GM12878 (cell line): ENCODE measurements around the gene NEBL. TPM values are rescaled to one million over a fixed set of nuclear protein-coding genes. Genes with fewer than 3 reads are reported as not detected.

Experiments
- ATAC-seq: fragments of 200-7000 bp; cut with Tn5 transposase; 3 replicates; pipeline ENCODE4 v1.9.1; 2020; ENCODE audit warnings: mild to moderate bottlenecking, moderate library complexity
- BruUV-seq: library from RNA; stranded (reverse); fragments of 400-500 nt; replicated peaks from 2 replicates; lab custom pipeline; 2021; lab: Mats Ljungman, UMichigan
- CTCF ChIA-PET: fragments of 300-600 bp; sonication (Branson Sonifier 250); formaldehyde crosslinking; extraction: SDS; loops from one replicate; lab custom pipeline; 2021; ENCODE audit warnings: inconsistent platforms; lab: Yijun Ruan, JAX
- POLR2A ChIA-PET: fragments of 350-600 bp; formaldehyde crosslinking; extraction: SDS; loops from one replicate; lab custom pipeline; 2021; ENCODE audit warnings: inconsistent platforms; lab: Charles Lee
- RAD21 ChIA-PET: fragments of 300-600 bp; sonication (Branson Sonifier 250); formaldehyde crosslinking; loops from one replicate; lab custom pipeline; 2023; ENCODE audit warnings: antibody characterized with exemption; ENCODE audit not compliant: unreplicated experiment; lab: Charles Lee
- SMC1A ChIA-PET: fragments of 300-600 bp; sonication (Branson Sonifier 250); formaldehyde crosslinking; loops from one replicate; lab custom pipeline; 2023; ENCODE audit not compliant: unreplicated experiment, uncharacterized antibody; lab: Charles Lee
- DNase-seq: peaks from one replicate; pipeline ENCODE4 v3.0.0-alpha.2; 2011; ENCODE audit warnings: low read depth, low spot score
- FAIRE-seq: peaks from 3 replicates; lab custom pipeline; 2011; peaks lifted over from hg19 to GRCh38; lab: Jason Lieb, UNC
- H2AFZ ChIP-seq: 2 replicates; pipeline ENCODE4 v1.6.0; 2011; ENCODE audit warnings: low read depth, low read length, control low read depth; ENCODE audit not compliant: control insufficient read depth
- H3K27ac ChIP-seq: 2 replicates; pipeline ENCODE4 v1.5.1; 2011; ENCODE audit warnings: control low read depth; ENCODE audit not compliant: control insufficient read depth, insufficient read depth
- H3K27me3 ChIP-seq, 2 experiments: replicated peaks in 1 of 2; 2 replicates each; pipeline versions ENCODE4 v1.6.0 to v1.6.1; 2011; ENCODE audit warnings: low read length in 1 of 2; ENCODE audit not compliant: control insufficient read depth in 2 of 2, insufficient read depth in 2 of 2
- H3K36me3 ChIP-seq, 2 experiments: 2 replicates each; pipeline ENCODE4 v1.5.1; 2011; ENCODE audit warnings: low read length in 1 of 2; ENCODE audit not compliant: control insufficient read depth in 2 of 2, insufficient read depth in 2 of 2
- H3K4me1 ChIP-seq: 2 replicates; pipeline ENCODE4 v1.6.1; 2011; ENCODE audit warnings: mild to moderate bottlenecking, low read length, moderate library complexity, mixed read lengths; ENCODE audit not compliant: control insufficient read depth, insufficient read depth
- H3K4me2 ChIP-seq: 2 replicates; pipeline ENCODE4 v1.6.0; 2011; ENCODE audit warnings: control low read depth; ENCODE audit not compliant: control insufficient read depth, insufficient read depth
- H3K4me3 ChIP-seq: fragments of 200-600 bp; sonication (generic); 2 replicates; pipeline ENCODE4 v1.5.1; 2016
- H3K79me2 ChIP-seq: 2 replicates; pipeline ENCODE4 v1.6.0; 2011; ENCODE audit warnings: low read length; ENCODE audit not compliant: control insufficient read depth, insufficient read depth
- H3K9ac ChIP-seq: 2 replicates; pipeline ENCODE4 v1.8.0; 2011; ENCODE audit warnings: low read length, control low read depth, mixed read lengths; ENCODE audit not compliant: control insufficient read depth, insufficient read depth
- H3K9me3 ChIP-seq: replicated peaks from 3 replicates; pipeline ENCODE4 v1.5.1; 2011; ENCODE audit warnings: mild to moderate bottlenecking, low read length; ENCODE audit not compliant: control insufficient read depth, insufficient read depth
- H4K20me1 ChIP-seq: 2 replicates; pipeline ENCODE4 v1.6.0; 2011; ENCODE audit not compliant: control insufficient read depth, insufficient read depth
- FOXK2 ChIP-seq: fragments of 450-650 bp; IDR thresholded peaks from 2 replicates; pipeline ENCODE4 v1.6.1; 2017; ENCODE audit warnings: mild to moderate bottlenecking, moderate library complexity
- IKZF1 ChIP-seq: fragments of 450-650 bp; conservative IDR thresholded peaks from 2 replicates; pipeline ENCODE4 v1.6.1; 2017; ENCODE audit warnings: antibody characterized with exemption, mild to moderate bottlenecking
- KLF5 ChIP-seq: fragments of 450-650 bp; IDR thresholded peaks from 2 replicates; pipeline ENCODE4 v1.6.1; 2014; ENCODE audit warnings: mild to moderate bottlenecking; ENCODE audit not compliant: partially characterized antibody
- MTA2 ChIP-seq: fragments of 450-650 bp; IDR thresholded peaks from 2 replicates; pipeline ENCODE4 v1.6.1; 2016; ENCODE audit warnings: low read depth, mild to moderate bottlenecking, moderate library complexity
- MYC ChIP-seq: IDR thresholded peaks from 2 replicates; pipeline ENCODE4 v1.6.1; 2011; ENCODE audit warnings: mild to moderate bottlenecking, low read length, moderate library complexity, inconsistent platforms; ENCODE audit not compliant: insufficient read depth, insufficient replicate concordance, insufficient read length, severe bottlenecking
- POU2F2 ChIP-seq: IDR thresholded peaks from 3 replicates; pipeline ENCODE4 v1.6.1; 2011; ENCODE audit warnings: low read depth, mild to moderate bottlenecking, low read length, borderline replicate concordance
- RCOR1 ChIP-seq: conservative IDR thresholded peaks from 2 replicates; pipeline ENCODE4 v1.6.1; 2012; ENCODE audit warnings: low read depth, low read length, improper control_type of control experiment
- SMAD5 ChIP-seq: IDR thresholded peaks from 2 replicates; pipeline ENCODE4 v1.6.1; 2016; ENCODE audit warnings: antibody characterized with exemption, low read depth
- TCF12 ChIP-seq: IDR thresholded peaks from 2 replicates; pipeline ENCODE4 v1.6.1; 2011; ENCODE audit warnings: low read depth, mild to moderate bottlenecking, low read length
- ZNF622 ChIP-seq: fragments of 450-650 bp; IDR thresholded peaks from 2 replicates; pipeline ENCODE4 v1.6.1; 2017; ENCODE audit warnings: mild to moderate bottlenecking, inconsistent platforms
- WGBS: methylation state at CpG from one replicate; pipeline ENCODE4 v1.1.6; 2016; ENCODE audit warnings: low lambda C conversion rate; ENCODE audit not compliant: insufficient replicate concordance, insufficient coverage; ENCODE audit errors: missing lambda C conversion rate; 5-methylcytosine and 5-hydroxymethylcytosine counted together
- in situ Hi-C: fragments of 300-500 bp; cut with MboI; formaldehyde crosslinking; loops from 9 replicates; pipeline ENCODE4 v1.14.3; 2018; ENCODE audit warnings: mixed read lengths
- intact Hi-C: fragments of 100-400 bp; cut with micrococcal nuclease; formaldehyde crosslinking; loops from one replicate; pipeline ENCODE4 v1.14.2; 2022; ENCODE audit not compliant: unreplicated experiment
- polyA plus RNA-seq, 11 experiments: library from polyadenylated mRNA; depleted of rRNA in 4 of 11; unstranded in 6 of 11; stranded (reverse) in 5 of 11; fragments of >200 nt; fragmentation: Nextera tagmentation in 4 of 11; fragmentation: Illumina TruSeq in 1 of 11; extraction: Ambion mirVana in 4 of 11; extraction: Trizol in 1 of 11; gene quantifications; 1 replicate in 1 of 11; 2 replicates in 10 of 11; pipeline versions ENCODE4 v1.2.1 to v1.2.3, GENCODE V29; 2011 to 2016; ENCODE audit warnings: inconsistent platforms in 2 of 11, missing spikeins in 2 of 11, low read depth in 1 of 11
- total RNA-seq, 4 experiments: library from RNA; depleted of rRNA in 3 of 4; stranded (reverse); fragments of >200 nt in 3 of 4; fragmentation: Illumina TruSeq in 1 of 4; extraction: Trizol in 1 of 4; gene quantifications; 2 replicates each; pipeline versions ENCODE4 v1.2.1 to v1.2.3, GENCODE V29; 2013 to 2021
- TF ChIP-seq, protein P1 (sequence below), 3 experiments: IDR thresholded peaks in 2 of 3; conservative IDR thresholded peaks in 1 of 3; 2 replicates each; pipeline ENCODE4 v1.5.1; 2011; ENCODE audit warnings: low read depth in 3 of 3, low read length in 3 of 3, mild to moderate bottlenecking in 3 of 3, control low read depth in 2 of 3, moderate library complexity in 2 of 3, inconsistent platforms in 1 of 3, mixed read lengths in 1 of 3; ENCODE audit not compliant: control insufficient read depth in 2 of 3, insufficient read depth in 1 of 3; ENCODE audit errors: extremely low read depth in 1 of 3
- TF ChIP-seq, protein P2 (sequence below): IDR thresholded peaks from 2 replicates; pipeline ENCODE4 v1.6.1; 2012; ENCODE audit warnings: low read depth, low read length, improper control_type of control experiment

The NEBL gene
- total and polyA plus RNA-seq, 10 of the 15 experiments (the other 5 are each of a cell fraction or from before 2014, with no cell fraction given) = 0.04 to 0.56 (median 0.11) TPM; not detected in 6

DNA sequence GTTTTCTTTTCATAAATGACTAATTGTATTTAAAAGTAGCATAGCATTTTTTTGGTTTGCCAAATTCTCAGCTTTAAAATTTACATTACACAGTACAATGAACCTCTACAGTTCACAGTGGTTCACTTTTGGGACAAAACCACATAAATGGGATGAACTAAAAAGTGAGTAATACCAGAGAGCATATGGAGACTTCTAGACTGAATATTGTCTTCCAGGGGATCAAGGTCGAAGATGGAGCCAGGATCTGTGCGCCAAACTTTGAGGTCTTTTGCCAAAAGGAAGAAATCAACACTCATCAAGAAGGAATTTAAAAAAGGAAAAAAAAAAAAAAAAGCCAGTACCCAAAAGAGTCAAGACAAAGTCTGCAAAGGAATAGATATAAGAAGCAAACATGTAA lies 87.5 kb downstream of the NEBL start:
- FAIRE-seq (no peak), DNase-seq (no peak), ATAC-seq (no peak)
- H3K4me3 ChIP-seq = no peak overlapping the region
- ChIA-PET POLR2A (interaction anchor here (1.4 kb wide), 1 partner anchor 9 kb away, joined by 3 read pairs; no protein-coding TSS in a partner anchor), SMC1A (no interaction called here), CTCF (no interaction called here), RAD21 (no interaction called here)
- no peak overlapping the region for H3K27ac ChIP-seq
- no peak overlapping the region for H2AFZ ChIP-seq
- 45% methylated on average over 2 of the region's 2 CpGs for WGBS
- no peaks in the 10 kb centered on the region for H3K79me2 ChIP-seq
- intact Hi-C loops = no loop called here
- BruUV-seq = no TSS peak
- no peaks in the 10 kb centered on the region for H3K9me3 ChIP-seq
- H4K20me1 ChIP-seq = no peaks in the 10 kb centered on the region
- no peaks in the 10 kb centered on the region for H3K27me3 ChIP-seq
- no peak overlapping the region for H3K4me2 ChIP-seq
- H3K36me3 ChIP-seq = no peaks in the 10 kb centered on the region
- no peak overlapping the region for H3K9ac ChIP-seq
- in situ Hi-C loops = no loop called here
- H3K4me1 ChIP-seq = no peaks in the 10 kb centered on the region
- TF ChIP-seq, protein P1, sequence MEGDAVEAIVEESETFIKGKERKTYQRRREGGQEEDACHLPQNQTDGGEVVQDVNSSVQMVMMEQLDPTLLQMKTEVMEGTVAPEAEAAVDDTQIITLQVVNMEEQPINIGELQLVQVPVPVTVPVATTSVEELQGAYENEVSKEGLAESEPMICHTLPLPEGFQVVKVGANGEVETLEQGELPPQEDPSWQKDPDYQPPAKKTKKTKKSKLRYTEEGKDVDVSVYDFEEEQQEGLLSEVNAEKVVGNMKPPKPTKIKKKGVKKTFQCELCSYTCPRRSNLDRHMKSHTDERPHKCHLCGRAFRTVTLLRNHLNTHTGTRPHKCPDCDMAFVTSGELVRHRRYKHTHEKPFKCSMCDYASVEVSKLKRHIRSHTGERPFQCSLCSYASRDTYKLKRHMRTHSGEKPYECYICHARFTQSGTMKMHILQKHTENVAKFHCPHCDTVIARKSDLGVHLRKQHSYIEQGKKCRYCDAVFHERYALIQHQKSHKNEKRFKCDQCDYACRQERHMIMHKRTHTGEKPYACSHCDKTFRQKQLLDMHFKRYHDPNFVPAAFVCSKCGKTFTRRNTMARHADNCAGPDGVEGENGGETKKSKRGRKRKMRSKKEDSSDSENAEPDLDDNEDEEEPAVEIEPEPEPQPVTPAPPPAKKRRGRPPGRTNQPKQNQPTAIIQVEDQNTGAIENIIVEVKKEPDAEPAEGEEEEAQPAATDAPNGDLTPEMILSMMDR (IDR thresholded peaks at IDR 0.05 in 2 of 3, conservative IDR thresholded peaks at IDR 0.05 in 1 of 3; ENCODE audit: control insufficient read depth in 2 of 3, extremely low read depth in 1 of 3, insufficient read depth in 1 of 3, low read depth in 3 of 3, low read length in 3 of 3) = no peak
- TF ChIP-seq ZNF622 (no peak), TCF12 (no peak), SMAD5 (no peak), FOXK2 (no peak), RCOR1 (no peak), MYC (no peak), IKZF1 (no peak), POU2F2 (no peak), KLF5 (no peak), MTA2 (no peak)
- TF ChIP-seq, protein P2, sequence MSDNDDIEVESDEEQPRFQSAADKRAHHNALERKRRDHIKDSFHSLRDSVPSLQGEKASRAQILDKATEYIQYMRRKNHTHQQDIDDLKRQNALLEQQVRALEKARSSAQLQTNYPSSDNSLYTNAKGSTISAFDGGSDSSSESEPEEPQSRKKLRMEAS = no peak
